Skin epidermis (tissue), 12 donors: Measurements from ENCODE around the gene REC114.

Source experiments
- H3K27ac ChIP-seq, 21 experiments: fragments of 200-600 bp; sonication (generic) in 11 of 21; one replicate each; pipeline ENCODE4 v1.5.0; 2020; ENCODE audit warnings: mild to moderate bottlenecking in 3 of 21, inconsistent platforms in 2 of 21, moderate library complexity in 2 of 21
- H3K4me3 ChIP-seq, 7 experiments: fragments of 200-600 bp; sonication (generic) in 2 of 7; one replicate each; pipeline ENCODE4 v1.5.0; 2020; ENCODE audit warnings: inconsistent platforms in 2 of 7, mild to moderate bottlenecking in 2 of 7, moderate library complexity in 1 of 7

The REC114 gene

DNA sequence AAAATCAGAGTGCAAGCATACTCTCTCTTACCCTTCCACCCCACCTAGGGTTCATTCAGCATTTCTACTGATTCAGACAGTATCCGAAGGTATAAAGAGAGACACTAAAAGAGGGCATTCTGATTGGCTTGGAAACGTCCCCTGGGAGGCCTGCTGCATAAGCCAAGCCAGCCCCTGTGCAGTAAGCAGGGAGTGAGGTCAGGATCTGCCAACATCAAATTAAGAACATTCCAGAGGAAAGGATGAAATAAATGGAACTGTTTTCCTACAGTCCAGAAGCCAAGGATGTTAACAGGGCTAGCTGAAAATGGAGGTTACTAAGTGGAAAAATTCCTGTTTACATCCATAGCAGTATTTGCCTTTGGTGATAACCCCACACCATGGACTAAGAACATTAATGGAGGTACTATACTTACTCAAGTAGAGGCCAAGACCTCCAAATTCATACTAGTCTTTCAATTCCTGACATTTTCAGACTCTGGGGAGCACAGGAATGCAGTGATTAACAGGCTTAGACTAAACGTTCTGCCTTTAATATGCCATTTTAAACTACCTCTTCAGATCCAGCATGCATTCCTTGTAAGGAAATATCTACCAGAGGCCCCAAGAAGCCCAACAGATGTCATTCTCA lies 155.7 kb downstream of the REC114 start:
- peak overlapping the region in 1 of 21 experiments; percentile 22 for H3K27ac ChIP-seq

DNA sequence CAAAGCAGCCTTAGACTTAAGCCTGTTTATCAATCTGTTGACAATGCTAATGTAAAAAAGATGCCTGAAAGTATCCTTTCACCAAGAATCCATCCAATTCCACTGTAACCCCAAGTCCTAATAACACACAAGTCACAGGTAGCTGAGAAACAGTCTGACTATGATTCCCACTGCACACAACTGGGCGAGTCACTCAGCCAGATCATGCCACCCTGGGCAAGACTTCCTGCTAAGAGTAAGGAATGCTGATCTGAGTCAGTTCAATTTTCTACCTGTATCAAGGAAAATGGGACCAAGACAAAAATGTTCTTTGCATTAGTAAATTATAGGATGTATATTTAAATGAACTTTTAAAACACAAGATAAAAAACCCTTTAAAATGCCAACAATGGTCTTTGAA lies 157.0 kb downstream of the REC114 start:
- Histone ChIP-seq H3K27ac (no peak overlapping the region), H3K4me3 (no peak overlapping the region)

More for the DNA sequence above, 155.7 kb downstream of the REC114 start:
- H3K4me3 ChIP-seq: no peak overlapping the region

GRCh38 chr15:73600413-73601335 lies 157.7 kb downstream of the REC114 start:
- peak overlapping the region in 4 of 21 experiments; percentile 1 to 71 (median 28) for H3K27ac ChIP-seq

GRCh38 chr15:73601451-73602445 lies 158.8 kb downstream of the REC114 start:
- Histone ChIP-seq H3K27ac (peak overlapping the region in 17 of 21 experiments; percentile 4 to 71 (median 48)), H3K4me3 (no peak overlapping the region)

More at GRCh38 chr15:73600413-73601335, 157.7 kb downstream of the REC114 start:
- H3K4me3 ChIP-seq: no peak overlapping the region

DNA sequence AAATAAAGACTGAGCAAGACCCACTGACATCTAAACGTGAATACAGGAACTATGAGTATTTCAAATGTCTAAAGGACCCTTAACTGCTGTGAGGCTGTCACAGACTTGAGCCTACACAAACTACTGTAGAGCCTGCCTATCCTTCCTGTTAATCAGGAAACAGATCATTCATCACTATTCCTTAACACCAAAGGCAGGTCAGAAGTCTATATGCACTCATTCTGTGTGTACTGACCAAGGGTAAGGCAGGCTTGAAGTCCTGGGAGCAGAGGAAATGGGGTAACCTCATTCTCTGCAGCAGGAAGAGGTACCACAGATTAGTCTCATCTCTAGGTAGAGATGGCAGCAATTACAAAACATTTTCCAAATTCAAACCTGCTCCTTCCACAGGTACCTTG lies 159.5 kb downstream of the REC114 start:
- no peak overlapping the region for H3K4me3 ChIP-seq
- peak overlapping the region in 15 of 21 experiments; percentile 4 to 71 (median 49) for H3K27ac ChIP-seq

DNA sequence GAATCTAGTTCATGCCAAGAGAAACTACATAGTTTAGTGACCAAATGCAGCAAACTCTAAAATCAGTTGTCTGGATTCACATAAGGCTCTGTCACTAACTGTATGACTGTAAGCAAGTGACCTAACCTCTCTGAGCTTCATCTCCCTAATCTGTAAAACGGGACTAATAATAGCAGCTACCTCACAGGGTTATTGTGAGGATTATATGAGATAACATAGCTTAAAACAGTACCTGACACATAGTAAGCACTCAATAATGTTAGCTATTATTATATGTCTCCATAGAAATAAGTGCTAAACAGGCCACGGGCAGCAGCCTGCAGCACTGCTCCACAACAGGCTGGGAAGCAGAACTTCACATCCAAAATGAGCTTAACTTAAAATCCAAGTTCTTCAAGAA lies 160.0 kb downstream of the REC114 start:
- H3K4me3 ChIP-seq: no peak overlapping the region
- peak overlapping the region in 3 of 21 experiments; percentile 14 to 64 (median 49) for H3K27ac ChIP-seq

GRCh38 chr15:73604477-73604876 lies 161.5 kb downstream of the REC114 start:
- Histone ChIP-seq H3K4me3 (no peak overlapping the region), H3K27ac (no peak overlapping the region)

DNA sequence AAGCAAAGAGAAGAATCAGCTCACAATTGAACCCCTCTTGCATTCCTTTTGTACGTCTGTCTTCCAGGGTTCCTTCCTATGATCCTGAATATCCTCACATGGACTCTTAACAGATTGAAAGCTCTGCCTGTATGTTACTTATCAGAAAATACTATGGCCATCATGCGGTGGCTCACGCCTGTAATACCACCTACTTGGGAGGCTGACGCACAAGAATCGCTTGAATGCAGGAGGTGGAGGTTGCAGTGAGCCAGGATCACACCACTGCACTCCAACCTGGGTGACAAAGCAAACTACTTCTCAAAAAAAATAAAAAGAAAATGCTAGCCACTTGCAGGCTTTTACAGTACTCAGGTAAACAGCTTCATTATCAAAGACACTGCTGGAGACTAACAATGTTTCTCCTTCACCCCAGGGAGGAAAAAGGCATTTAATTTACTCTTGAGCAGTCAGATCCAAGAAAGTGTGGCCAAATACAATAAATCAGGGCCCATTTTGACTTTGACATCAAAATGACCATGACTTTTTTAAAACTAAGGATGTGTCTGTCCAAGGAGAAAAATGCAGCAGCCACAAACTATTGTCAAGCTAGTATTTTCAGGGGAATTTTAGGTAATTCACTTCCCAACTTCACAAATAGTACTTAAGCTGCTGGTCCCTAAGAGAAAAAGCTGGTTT lies 162.9 kb downstream of the REC114 start:
- no peak overlapping the region for H3K27ac ChIP-seq
- H3K4me3 ChIP-seq: no peak overlapping the region

- no peak overlapping the region for H3K4me3 ChIP-seq
- no peak overlapping the region for H3K27ac ChIP-seq
Measured at GRCh38 chr15:73607405-73607804, 164.4 kb downstream of the REC114 start.

GRCh38 chr15:73607843-73608242 lies 164.9 kb downstream of the REC114 start:
- Histone ChIP-seq H3K27ac (no peak overlapping the region), H3K4me3 (no peak overlapping the region)

GRCh38 chr15:73608475-73608874 lies 165.5 kb downstream of the REC114 start:
- no peak overlapping the region for H3K27ac ChIP-seq
- no peak overlapping the region for H3K4me3 ChIP-seq

- Histone ChIP-seq H3K4me3 (no peak overlapping the region), H3K27ac (no peak overlapping the region)
Measured at GRCh38 chr15:73608941-73609340, 166.0 kb downstream of the REC114 start.
